ENCODE data around the gene RAD23A.
"Not testable (repeated sequence)": the region's sequence is repeated elsewhere in the genome, so short reads cannot be mapped to it uniquely, and the experiment has no call there.

Gene RAD23A

DNA sequence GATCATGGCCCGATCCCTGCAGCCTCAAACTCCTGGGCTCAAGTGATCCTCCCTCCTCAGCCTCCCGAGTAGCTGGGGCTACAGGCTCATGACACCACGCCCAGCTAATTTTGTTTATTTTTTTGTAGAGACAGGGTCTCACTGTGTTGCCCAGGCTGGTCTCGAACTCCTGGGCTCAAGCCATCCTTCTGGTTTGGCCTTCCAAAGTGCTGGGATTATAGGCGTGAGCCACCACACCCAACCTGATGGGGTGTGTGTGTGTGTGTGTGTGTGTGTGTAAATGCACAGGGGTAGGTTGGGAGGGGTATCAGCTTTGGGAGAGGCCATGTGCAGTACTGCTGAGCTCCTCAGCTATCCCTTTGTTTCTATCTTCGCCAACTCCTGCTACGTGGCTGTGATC lies 30.4 kb downstream of the RAD23A start:
- in situ Hi-C loops (cut with HindIII; ENCODE audit: low pct_ligation_motif_present, low pct_unique_long_range_greater_than_20kb, low sequenced_read_pairs): not testable (repeated sequence)

DNA sequence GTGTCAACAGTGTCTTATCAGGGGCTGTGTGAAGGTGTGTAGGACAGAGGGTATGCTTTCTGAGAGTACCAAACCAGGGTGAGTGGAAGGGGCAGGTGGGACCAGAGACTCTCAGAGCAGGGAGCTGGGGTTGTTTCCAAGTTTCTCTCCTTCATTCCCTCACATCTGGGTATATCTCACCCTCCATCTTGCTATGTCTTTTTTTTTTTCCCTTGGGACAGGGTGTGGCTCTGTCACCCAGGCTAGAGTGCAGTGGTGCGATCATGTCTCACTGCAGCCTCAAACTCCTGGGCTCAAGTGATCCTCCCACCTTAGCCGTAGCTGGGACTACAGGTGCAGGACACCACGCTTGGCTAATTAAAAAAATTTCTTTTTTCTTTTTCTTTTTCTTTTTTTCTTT lies 34.3 kb downstream of the RAD23A start:
- in situ Hi-C loops (cut with HindIII; ENCODE audit: low pct_ligation_motif_present, low pct_unique_long_range_greater_than_20kb, low sequenced_read_pairs): no loop called here
- no peak for DNase-seq

More for the DNA sequence above, 30.4 kb downstream of the RAD23A start:
- DNase-seq: not testable (repeated sequence)

DNA sequence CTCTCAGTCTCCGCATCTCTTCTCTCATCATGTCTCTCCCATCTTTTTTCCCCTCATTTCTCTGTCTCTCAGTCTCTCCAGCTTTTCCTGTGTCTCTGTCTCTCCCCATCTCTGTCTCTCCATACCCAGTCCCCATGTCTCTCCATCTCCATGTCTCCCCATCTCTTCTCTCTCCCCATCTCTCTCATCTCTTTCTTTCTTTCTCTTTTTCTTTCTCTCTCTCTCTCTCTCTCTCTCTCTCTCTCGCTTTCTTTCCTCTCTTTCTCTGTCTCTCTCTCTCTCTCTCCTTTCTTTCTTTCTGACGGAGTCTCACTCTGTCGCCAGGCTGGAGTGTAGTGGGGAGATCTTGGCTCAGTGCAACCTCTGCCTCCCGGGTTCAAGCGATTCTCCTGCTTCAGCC lies 37.0 kb downstream of the RAD23A start:
- in situ Hi-C loops (cut with HindIII; ENCODE audit: low pct_ligation_motif_present, low pct_unique_long_range_greater_than_20kb, low sequenced_read_pairs): no loop called here
- no peak for DNase-seq

DNA sequence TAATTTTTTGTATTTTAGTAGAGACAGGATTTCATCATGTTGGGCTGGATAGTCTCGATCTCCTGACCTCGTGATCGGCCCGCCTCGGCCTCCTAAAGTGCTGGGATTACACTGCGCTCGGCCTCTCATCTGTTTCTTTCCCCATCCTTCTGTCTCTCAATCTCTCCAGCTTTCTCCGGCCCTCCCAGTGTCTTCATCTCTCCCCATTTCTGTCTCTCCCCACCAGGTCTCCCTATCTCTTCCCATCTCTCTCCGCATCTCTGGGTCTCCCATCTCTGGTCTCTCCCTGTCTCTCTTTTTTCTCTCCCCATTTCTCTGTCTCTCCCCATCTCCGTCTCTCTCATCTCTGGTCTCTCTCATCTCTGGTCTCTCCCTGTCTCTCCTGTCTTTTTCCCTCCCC lies 37.4 kb downstream of the RAD23A start:
- DNase-seq: no peak
- in situ Hi-C loops (cut with HindIII; ENCODE audit: low pct_ligation_motif_present, low pct_unique_long_range_greater_than_20kb, low sequenced_read_pairs): no loop called here

DNA sequence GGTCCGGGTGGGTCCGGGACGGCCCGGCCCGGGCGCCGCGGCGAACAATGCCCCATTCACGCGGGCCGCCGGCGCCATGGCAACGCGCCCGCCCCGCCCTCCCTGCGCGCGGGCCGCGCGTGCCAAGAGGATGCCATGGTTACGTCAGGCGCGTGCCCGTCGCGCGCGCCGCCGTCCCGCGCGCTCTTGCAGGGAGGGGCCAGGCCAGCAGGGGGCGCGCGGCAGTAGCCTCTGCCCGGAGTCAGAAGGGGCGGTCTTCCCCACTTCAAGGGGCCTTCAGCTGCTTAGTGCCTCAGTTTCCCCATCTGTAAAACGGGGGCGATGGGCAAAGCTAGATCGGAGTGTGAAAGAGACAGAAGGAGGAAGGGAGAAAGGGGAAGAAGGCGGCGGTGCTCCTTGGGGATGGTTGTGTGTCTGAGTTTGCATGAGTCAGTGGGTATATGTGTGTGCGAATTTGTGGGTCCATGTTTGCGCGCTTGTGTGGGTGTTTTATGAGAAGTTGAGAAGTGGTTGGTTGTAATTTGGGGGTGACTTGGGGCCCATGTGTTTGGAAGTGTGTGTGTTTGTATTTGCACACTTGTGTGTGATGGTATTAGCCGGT lies 38.0 kb downstream of the RAD23A start:
- in situ Hi-C loops (cut with HindIII; ENCODE audit: low pct_ligation_motif_present, low pct_unique_long_range_greater_than_20kb, low sequenced_read_pairs): no loop called here
- peak; percentile 74 for DNase-seq

DNA sequence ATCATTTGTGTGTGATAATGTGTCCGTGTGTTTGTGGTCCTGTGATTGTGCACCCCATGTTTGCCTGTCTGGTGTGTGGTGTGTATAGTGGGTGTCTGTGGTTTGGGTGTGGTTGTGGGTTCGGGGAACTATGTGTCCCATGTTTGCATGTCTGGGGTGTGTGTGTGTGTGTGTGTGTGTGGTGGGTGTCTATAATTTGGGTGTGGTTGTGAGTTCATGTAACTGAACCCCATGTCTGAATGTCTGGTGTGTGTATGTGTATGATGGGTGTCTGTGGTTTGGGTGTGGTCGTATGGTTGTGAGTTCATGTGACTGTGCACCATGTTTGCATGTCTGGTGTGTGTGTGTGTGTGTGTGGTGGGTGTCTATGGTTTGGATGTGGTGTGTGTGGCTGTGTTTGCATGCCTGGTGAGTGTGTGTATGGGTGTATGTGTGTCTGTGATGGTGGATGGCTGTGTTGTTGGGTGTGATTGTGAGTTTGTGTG lies 38.5 kb downstream of the RAD23A start:
- DNase-seq: no peak
- in situ Hi-C loops (cut with HindIII; ENCODE audit: low pct_ligation_motif_present, low pct_unique_long_range_greater_than_20kb, low sequenced_read_pairs): no loop called here

DNA sequence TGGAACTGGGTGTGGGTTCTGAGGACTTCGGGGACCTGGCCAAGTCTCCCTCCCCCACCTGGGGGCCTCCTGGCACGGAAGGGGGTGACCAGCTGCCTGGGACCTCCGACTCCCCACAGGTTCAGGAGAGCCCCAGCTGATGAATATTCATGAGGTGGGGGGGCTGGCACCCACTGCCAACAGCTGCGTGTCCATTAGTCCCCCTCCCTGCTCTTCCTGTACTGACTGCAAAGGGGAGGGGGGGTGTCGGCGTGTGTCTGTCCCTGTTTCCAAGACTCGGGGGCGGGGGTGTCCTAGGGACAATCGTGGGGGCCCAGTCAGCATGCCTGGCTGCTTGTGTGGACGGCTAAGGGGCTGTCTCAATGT lies 39.0 kb downstream of the RAD23A start:
- in situ Hi-C loops (cut with HindIII; ENCODE audit: low pct_ligation_motif_present, low pct_unique_long_range_greater_than_20kb, low sequenced_read_pairs): no loop called here
- no peak for DNase-seq

DNA sequence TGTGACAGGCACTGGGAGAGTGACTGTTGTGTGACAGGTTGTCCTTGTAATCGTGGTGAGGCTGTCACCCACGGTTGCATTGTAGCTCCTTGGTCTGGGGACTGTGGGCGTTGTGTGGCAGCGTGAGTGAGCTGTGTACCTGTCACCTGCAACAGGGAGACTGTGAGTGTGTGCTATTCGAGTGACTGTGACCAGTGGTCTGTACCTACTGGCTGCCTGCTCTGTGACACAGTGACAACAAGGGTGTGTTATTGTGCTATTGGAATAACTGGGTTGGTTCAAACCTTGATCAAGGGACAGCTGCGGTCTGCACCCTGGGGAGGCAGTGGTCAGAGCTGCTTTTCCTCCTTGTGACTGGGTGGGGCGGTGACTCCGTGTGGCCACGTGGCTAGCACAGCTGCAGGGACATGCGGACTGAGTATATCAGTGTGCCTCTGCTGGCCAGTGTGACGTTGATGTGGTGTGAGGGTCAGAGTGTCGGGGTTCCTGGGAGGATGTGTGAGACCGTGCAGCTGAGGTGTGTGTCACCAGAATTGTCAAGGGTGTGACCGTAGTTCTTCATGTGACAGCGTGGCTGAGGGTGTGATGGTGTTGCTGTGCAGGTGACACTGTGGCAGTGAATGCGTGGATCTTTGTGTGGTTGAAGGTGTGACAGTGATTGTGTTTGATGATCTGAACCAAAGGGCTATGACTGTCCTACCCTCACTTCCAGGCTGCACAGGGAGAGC lies 39.6 kb downstream of the RAD23A start:
- no peak for DNase-seq

DNA sequence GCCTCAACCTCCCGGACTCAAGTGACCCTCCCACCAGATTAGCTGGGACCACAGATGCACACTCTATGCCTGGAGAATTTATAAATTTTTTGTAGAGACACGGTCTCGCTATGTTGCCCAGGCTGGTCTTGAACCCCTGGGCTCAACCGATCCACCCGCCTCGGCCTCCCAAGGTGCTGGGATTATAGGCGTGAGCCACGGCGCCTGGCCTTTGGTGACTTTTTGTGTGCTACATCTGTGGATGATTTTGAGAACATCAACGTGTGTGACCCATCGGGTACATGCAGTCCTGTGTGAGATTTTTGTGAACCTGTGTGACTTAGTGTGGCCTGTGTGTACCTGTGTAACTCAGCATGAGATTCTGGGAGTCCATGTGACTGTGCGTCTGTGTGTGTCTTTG lies 41.1 kb downstream of the RAD23A start:
- no peak for DNase-seq
- in situ Hi-C loops (cut with HindIII; ENCODE audit: low pct_ligation_motif_present, low pct_unique_long_range_greater_than_20kb, low sequenced_read_pairs): no loop called here

More for the DNA sequence above, 39.6 kb downstream of the RAD23A start:
- in situ Hi-C loops (cut with HindIII; ENCODE audit: low pct_ligation_motif_present, low pct_unique_long_range_greater_than_20kb, low sequenced_read_pairs): no loop called here

DNA sequence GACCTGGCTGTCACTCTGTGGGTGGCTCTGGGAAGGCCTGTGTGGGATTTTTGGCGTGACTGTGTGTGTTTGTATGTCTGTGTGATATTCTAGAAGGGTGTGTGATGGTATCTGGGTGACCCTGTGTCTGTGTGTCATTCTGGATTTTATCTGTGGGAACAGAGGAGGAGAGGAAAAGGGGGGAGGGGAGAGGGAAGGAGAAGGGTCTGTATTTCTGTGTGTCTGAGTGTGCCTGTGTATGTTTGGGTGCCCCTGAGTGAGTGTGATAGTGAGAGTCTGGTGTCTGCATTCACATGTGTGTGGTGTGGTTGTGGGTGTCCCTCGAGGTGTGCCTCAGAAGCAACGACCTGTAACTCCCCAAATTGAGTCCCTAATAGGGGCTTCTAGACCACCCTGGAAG lies 41.5 kb downstream of the RAD23A start:
- no peak for DNase-seq
- in situ Hi-C loops (cut with HindIII; ENCODE audit: low pct_ligation_motif_present, low pct_unique_long_range_greater_than_20kb, low sequenced_read_pairs): no loop called here

DNA sequence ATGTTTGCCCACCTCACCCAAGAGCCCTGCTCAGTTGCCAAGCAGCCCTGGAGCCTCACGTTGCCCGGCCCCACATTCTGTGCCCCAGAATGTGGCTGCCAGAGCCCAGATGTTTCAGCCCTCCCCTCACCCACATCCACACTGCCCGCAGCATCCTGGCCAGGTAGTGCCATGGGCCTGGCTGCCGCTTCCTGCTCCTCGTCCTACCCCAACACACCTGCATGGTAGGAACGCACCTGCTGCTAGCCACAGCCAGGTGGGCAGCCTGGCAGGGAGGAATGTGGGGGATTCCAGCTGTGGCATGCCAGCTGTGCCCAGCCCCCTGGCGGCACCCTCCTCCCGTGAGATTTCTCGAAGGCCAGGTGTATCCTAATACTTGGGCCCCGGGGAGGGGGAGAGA lies 42.1 kb downstream of the RAD23A start:
- DNase-seq: no peak
- in situ Hi-C loops (cut with HindIII; ENCODE audit: low pct_ligation_motif_present, low pct_unique_long_range_greater_than_20kb, low sequenced_read_pairs): no loop called here

DNA sequence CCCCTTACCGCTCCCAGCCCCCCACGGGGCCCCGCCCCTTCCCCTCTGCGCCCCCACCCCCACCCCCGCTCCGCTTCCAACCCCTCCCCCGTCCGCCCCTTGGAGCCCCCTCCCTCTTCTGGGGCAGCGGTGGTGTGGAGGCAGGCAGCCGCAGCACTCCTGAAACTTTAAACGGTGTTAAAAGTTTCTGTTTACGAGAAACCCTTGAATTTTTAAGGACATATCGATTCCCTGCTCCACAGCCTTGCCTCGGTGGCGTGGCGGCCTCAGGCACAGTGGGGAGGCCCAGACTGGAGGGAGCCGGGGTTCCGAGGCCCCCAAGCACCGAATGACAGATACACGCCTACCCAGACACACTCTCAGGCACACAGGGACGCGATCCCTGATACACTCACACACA lies 44.8 kb downstream of the RAD23A start:
- no peak for DNase-seq
- in situ Hi-C loops (cut with HindIII; ENCODE audit: low pct_ligation_motif_present, low pct_unique_long_range_greater_than_20kb, low sequenced_read_pairs): no loop called here

DNA sequence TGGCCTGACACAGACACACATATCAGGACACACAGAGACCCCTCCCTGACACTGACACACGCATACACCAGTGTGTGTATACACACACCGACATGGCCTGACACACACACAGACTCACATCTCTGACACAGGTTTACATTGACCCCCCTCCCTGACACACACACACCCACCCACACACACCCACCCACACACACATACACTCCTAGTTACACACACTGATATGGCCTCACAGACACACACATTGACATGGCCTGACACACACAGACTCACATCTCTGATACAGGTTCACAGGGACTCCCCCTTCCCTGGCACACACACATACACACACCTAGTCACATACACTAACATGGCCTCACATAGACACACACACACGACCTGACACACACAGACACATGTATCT lies 45.2 kb downstream of the RAD23A start:
- DNase-seq: no peak
- in situ Hi-C loops (cut with HindIII; ENCODE audit: low pct_ligation_motif_present, low pct_unique_long_range_greater_than_20kb, low sequenced_read_pairs): no loop called here

DNA sequence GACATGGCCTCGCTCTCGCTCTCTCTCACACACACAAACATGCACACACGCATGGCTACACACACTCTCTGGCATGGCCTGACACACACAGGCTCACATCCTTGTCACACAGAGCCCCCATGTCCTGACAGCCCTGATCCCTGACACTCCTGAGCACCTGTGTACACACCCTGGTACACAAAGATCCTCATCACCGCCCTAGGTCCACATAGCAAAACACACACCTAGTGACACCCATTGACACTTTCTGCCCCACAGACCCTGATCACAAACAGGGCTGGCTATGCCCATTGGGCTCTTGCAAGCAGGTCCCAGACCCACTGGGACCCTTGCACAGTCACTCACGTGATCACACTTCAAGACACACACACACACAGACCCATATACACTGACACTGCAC lies 45.6 kb downstream of the RAD23A start:
- in situ Hi-C loops (cut with HindIII; ENCODE audit: low pct_ligation_motif_present, low pct_unique_long_range_greater_than_20kb, low sequenced_read_pairs): no loop called here

DNA sequence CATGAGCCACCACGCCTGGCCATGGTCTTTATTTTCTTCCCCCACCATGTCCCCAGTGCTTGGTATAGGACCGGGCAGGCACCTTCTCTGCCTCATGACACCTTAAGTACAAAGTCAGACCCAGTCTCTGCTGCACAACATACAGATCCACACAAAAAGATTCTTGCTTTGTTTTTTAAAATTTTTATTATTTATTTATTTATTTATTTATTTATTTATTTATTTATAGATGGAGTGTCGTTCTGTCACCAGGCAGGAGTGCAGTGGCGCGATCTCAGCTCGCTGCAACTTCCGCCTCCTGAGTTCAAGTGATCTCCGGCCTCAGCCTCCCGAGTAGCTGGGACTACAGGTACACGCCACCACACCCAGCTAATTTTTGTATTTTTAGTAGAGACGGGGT lies 47.1 kb downstream of the RAD23A start:
- in situ Hi-C loops (cut with HindIII; ENCODE audit: low pct_ligation_motif_present, low pct_unique_long_range_greater_than_20kb, low sequenced_read_pairs): no loop called here
- no peak for DNase-seq

More for the DNA sequence above, 45.6 kb downstream of the RAD23A start:
- no peak for DNase-seq

DNA sequence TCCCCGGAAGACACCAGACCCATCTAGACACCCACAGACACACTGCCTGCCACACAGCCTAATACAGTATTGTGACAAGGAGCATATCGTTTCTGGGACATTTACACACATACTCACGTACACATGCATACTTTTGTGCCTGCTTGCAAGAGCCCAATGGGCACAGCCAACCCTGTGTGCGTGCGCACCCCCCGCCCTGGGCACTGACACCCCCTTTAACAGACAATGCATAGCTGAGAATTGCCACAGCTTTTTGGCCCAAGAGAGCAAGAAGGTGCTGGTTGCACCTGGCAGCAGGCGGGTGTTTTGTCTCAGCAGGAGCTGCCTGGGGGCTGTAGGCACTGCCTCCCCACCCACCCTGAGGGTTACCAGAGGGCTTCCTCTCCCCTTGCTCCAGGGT lies 47.9 kb downstream of the RAD23A start:
- no peak for DNase-seq
- in situ Hi-C loops (cut with HindIII; ENCODE audit: low pct_ligation_motif_present, low pct_unique_long_range_greater_than_20kb, low sequenced_read_pairs): no loop called here

DNA sequence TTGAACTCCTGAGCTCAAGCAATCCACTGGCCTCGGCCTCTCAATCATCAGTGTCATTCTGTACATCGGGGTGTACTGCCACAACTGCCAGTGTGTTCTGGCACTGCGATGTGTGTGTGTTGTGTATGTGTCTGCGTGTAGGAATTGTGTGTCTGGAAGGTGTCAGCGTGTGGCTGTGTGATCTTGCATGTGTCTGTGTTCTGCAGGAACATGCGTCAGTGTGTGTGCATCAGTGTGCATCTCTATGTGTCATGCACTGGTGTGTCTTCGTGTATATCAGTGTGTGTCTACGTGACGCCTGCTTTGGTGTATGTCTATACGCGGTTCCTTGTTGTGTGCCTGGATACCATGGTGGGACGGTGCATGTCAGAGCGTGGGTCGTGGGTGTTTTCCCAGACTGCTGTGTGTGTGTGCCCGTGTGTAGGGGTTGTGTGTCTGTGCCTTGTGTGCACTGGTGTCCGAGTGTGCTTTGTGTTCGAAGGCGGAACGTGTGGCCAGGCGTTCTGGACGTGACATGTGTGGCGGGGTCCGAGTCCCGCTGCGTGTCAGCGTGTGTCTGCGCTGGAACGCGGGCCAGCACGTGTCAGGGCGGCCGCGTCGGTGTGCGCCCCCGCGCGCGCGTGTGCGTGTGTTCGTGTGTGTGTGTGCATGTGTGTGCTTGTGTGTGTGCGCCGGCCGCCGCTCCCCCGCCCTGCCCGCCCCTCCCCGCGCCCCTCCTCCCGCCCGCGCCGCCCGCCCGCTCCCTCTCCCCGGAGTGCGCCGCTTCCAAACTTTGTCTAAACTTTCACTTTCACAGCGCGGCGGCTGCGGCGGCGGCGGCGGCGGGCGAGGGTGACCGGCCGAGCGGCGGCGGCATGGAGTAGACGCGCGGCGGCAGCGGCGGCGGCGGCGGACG lies 49.3 kb downstream of the RAD23A start, which contains the start of gene NFIX:
NFIX (plus strand) TSS at position 775 of the 895 bp plus-strand sequence. CDS start 363 bp downstream, outside the sequence.
- in situ Hi-C loops (cut with HindIII; ENCODE audit: low pct_ligation_motif_present, low pct_unique_long_range_greater_than_20kb, low sequenced_read_pairs): no loop called here
- peak; percentile 60 for DNase-seq

DNA sequence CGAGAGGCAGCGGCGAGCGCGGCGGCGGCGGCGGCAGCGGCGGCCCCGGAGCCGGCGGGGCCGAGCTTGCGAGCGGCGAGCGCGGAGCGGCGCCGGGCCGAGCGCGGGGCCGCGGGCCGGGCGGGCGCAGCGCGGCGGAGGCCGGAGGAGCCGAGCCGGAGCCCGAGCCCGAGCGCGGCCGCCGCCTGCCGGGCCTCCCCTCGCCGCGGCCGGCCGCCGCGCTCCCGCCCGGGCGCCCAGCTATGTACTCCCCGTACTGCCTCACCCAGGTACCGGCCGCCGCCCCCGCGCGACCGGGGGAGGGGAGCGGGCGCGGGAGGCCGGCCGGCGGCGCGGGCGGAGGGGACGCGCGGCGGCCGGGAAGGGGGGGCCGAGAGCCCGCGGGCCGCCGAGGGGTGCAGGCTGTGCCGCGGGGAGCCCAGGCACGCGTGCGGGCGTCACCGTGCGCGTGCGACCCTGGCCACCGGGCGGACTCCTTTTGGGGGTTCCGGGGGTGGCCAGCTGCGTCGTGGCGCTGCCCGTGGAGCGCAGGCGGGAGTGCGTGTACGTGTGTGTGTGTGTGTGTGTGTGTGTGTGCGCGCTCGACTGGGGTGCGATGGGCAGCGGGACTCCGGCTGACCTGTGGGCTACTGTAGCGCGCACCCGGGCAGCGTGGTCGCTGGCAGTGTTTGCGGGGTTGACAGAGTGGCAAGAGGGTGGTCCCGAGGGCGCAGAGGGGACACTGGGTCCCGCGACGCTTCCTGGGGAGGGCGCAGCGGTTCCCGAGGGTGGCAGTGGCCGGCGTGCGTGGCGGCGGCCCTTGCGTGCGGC lies 50.1 kb downstream of the RAD23A start:
- peak; percentile 24 for DNase-seq
- in situ Hi-C loops (cut with HindIII; ENCODE audit: low pct_ligation_motif_present, low pct_unique_long_range_greater_than_20kb, low sequenced_read_pairs): no loop called here
